B cell (primary cell): ENCODE results near the gene MEX3A. TPM values are rescaled to one million over a fixed set of nuclear protein-coding genes. Genes with fewer than 3 reads are reported as not detected.
"Not testable (repeated sequence)": the region's sequence is repeated elsewhere in the genome, so short reads cannot be mapped to it uniquely, and the experiment has no call there.

Experiments
- ATAC-seq: fragments of 200-7000 bp; cut with Tn5 transposase; one replicate; pipeline ENCODE4 v1.10.0; 2021; ENCODE audit warnings: low read depth, mild to moderate bottlenecking, moderate number of reproducible peaks, moderate library complexity
- CTCF ChIA-PET: fragments of 350-600 bp; sonication (Branson Sonifier 250); formaldehyde crosslinking; loops from one replicate; lab custom pipeline; 2021; ENCODE audit warnings: antibody characterized with exemption, inconsistent platforms; lab: Charles Lee
- POLR2A ChIA-PET: fragments of 350-600 bp; sonication (Branson Sonifier 250); formaldehyde crosslinking; loops from one replicate; lab custom pipeline; 2021; ENCODE audit warnings: antibody characterized with exemption; lab: Charles Lee
- DNase-seq: peaks from one replicate; pipeline ENCODE4 v3.0.0; 2013
- H2AFZ ChIP-seq: 2 replicates; pipeline ENCODE4 v1.6.1; 2012; ENCODE audit warnings: mild to moderate bottlenecking, low read depth, low read length; ENCODE audit not compliant: insufficient read depth, poor library complexity, severe bottlenecking
- H3K27ac ChIP-seq, 2 donors: 1 replicate in 1 of 2; 2 replicates in 1 of 2; pipeline ENCODE4 v1.5.1; 2012 to 2013; ENCODE audit warnings: low read length in 2 of 2, mild to moderate bottlenecking in 2 of 2, moderate library complexity in 1 of 2
- H3K27me3 ChIP-seq, 4 experiments: fragments of 200-600 bp in 1 of 4; sonication (generic) in 1 of 4; replicated peaks in 1 of 4; 1 replicate in 2 of 4; 2 replicates in 2 of 4; pipeline versions ENCODE4 v1.6.1 to v1.7.0; 2013 to 2016; ENCODE audit warnings: low read length in 3 of 4, mild to moderate bottlenecking in 2 of 4, mixed read lengths in 1 of 4, moderate library complexity in 1 of 4; ENCODE audit not compliant: insufficient read depth in 4 of 4, control insufficient read depth in 3 of 4; ENCODE audit errors: control extremely low read depth in 1 of 4
- H3K36me3 ChIP-seq, 2 experiments: replicated peaks in 1 of 2; 1 replicate in 1 of 2; 2 replicates in 1 of 2; pipeline versions ENCODE4 v1.6.1 to v1.7.1; 2013; ENCODE audit warnings: low read length in 1 of 2; ENCODE audit not compliant: insufficient read depth in 2 of 2, control insufficient read depth in 1 of 2; ENCODE audit errors: control extremely low read depth in 1 of 2, extremely low read depth in 1 of 2
- H3K4me1 ChIP-seq, 2 donors: fragments of 200-600 bp in 1 of 2; sonication (generic) in 1 of 2; 1 replicate in 1 of 2; 2 replicates in 1 of 2; pipeline versions ENCODE4 v1.5.1 to v1.6.1; 2013 to 2017; ENCODE audit warnings: low read length in 2 of 2; ENCODE audit not compliant: control insufficient read depth in 2 of 2, insufficient read depth in 2 of 2
- H3K4me2 ChIP-seq: replicated peaks from 2 replicates; pipeline ENCODE3; 2012; ENCODE audit warnings: mild to moderate bottlenecking, low read depth, low read length; ENCODE audit not compliant: poor library complexity, severe bottlenecking
- H3K4me3 ChIP-seq, 5 experiments: fragments of 200-600 bp in 1 of 5; sonication (generic) in 1 of 5; 1 replicate in 3 of 5; 2 replicates in 2 of 5; pipeline versions ENCODE4 v1.5.1 to v1.7.0; 2011 to 2016; ENCODE audit warnings: low read length in 4 of 5, mild to moderate bottlenecking in 4 of 5, low read depth in 2 of 5, control low read depth in 1 of 5, moderate library complexity in 1 of 5; ENCODE audit not compliant: insufficient read depth in 1 of 5; ENCODE audit errors: control extremely low read depth in 1 of 5, extremely low read depth in 1 of 5
- H3K79me2 ChIP-seq: fragments of 200-600 bp; sonication (generic); one replicate; pipeline ENCODE4 v1.6.0; 2016; ENCODE audit warnings: low read length; ENCODE audit not compliant: control insufficient read depth, insufficient read depth
- H3K9ac ChIP-seq: fragments of 200-600 bp; sonication (generic); 2 replicates; pipeline ENCODE4 v1.6.1; 2017; ENCODE audit warnings: mild to moderate bottlenecking, low read length, moderate library complexity
- H3K9me3 ChIP-seq, 3 donors: one replicate each; pipeline versions ENCODE4 v1.6.1 to v1.7.1; 2013; ENCODE audit warnings: low read length in 2 of 3; ENCODE audit not compliant: control insufficient read depth in 2 of 3, insufficient read depth in 1 of 3; ENCODE audit errors: control extremely low read depth in 1 of 3
- H4K20me1 ChIP-seq: 2 replicates; pipeline ENCODE4 v1.6.0; 2012; ENCODE audit warnings: mild to moderate bottlenecking, low read length; ENCODE audit not compliant: insufficient read depth, control insufficient read depth, poor library complexity, severe bottlenecking
- H3K27ac Mint-ChIP-seq: one replicate; pipeline ENCODE4 v1.8.0; 2021; ENCODE audit warnings: mixed read lengths
- H3K27me3 Mint-ChIP-seq: one replicate; pipeline ENCODE4 v1.8.0; 2021; ENCODE audit warnings: mixed read lengths
- H3K4me1 Mint-ChIP-seq: one replicate; pipeline ENCODE4 v1.8.0; 2021; ENCODE audit warnings: mixed read lengths
- H3K4me3 Mint-ChIP-seq: one replicate; pipeline ENCODE4 v1.8.0; 2021; ENCODE audit warnings: mixed read lengths
- H3K9me3 Mint-ChIP-seq: one replicate; pipeline ENCODE4 v1.8.0; 2022; ENCODE audit warnings: mixed read lengths; ENCODE audit not compliant: insufficient read depth
- EZH2 ChIP-seq: IDR thresholded peaks from 2 replicates; pipeline ENCODE4 v1.6.1; 2012; ENCODE audit warnings: borderline replicate concordance, low read depth, mild to moderate bottlenecking, moderate library complexity, low read length; ENCODE audit not compliant: insufficient read depth, poor library complexity, severe bottlenecking
- WGBS: methylation state at CpG from one replicate; pipeline ENCODE4 v1.1.5; 2013; ENCODE audit warnings: missing lambda C conversion rate; ENCODE audit not compliant: insufficient coverage; 5-methylcytosine and 5-hydroxymethylcytosine counted together
- intact Hi-C: fragments of 100-400 bp; cut with micrococcal nuclease; formaldehyde crosslinking; loops from one replicate; pipeline ENCODE4 v1.10.0; 2022
- polyA plus RNA-seq: library from polyadenylated mRNA; depleted of rRNA; stranded (reverse); fragments of >200 nt; gene quantifications from 2 replicates; pipeline ENCODE4 v1.2.3, GENCODE V29; 2012
- total RNA-seq, 2 donors: library from RNA; stranded (reverse); fragments of 120-200 nt in 1 of 2; gene quantifications; 1 replicate in 1 of 2; 2 replicates in 1 of 2; pipeline versions ENCODE4 v1.2.3 to v1.2.4, GENCODE V29; 2013 to 2022
- TF ChIP-seq, protein P1 (sequence below): fragments of 200-600 bp; IDR thresholded peaks from one replicate; pipeline ENCODE4 v1.8.0; 2022; ENCODE audit warnings: antibody characterized with exemption, mild to moderate bottlenecking

Gene MEX3A
- total and polyA plus RNA-seq, 2 donors (not counting 1 experiment from before 2014, with no cell fraction given) = 0.27 to 1.1 TPM

DNA sequence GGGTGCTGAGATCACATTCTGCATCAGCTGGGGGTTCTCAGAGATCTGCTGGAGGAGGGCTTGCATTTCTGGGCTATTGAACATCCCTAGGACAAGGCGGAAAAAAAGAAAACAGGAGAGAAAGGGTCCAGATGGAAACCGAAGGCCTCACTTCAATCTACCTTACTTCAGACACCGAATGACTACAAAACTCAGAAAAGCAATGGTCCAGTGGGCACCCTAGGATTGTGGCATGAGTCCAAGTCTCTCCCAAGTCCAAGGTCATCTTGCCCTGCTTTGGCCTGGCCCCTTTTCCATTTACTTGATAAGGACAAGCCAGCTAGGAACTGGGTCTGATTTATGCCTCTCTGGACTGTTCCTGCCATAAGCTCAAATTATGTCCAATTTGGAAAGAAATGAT is 39.4 kb downstream of the MEX3A start:
- intact Hi-C loops = no loop called here
- CTCF ChIA-PET = no interaction called here

DNA sequence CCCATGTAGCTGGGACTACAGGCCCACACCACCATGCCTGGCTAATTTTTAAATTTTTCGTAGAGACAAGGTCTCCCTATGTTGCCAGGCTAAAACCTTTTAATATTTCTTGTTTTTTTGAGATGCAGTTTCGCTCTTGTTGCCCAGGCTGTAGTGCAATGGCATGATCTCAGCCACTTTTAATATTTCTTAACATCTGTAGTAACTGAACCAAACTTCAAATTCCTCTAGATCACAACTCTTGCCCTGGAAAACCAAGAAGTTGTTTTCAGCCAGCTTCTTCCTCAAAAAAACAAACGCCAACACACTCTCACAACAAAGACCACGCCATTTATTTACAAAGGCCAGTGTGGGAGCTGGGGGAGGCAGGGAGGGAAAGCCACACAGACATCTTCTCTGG is 47.3 kb downstream of the MEX3A start:
- H3K27ac Mint-ChIP-seq, H3K9ac ChIP-seq, H3K27me3 Mint-ChIP-seq, H3K4me2 ChIP-seq, DNase-seq, H3K4me3 Mint-ChIP-seq, H2AFZ ChIP-seq, H3K9me3 Mint-ChIP-seq, H3K27ac ChIP-seq, H3K36me3 ChIP-seq, ATAC-seq, intact Hi-C loops, H3K79me2 ChIP-seq, CTCF ChIA-PET, H3K4me3 ChIP-seq, H4K20me1 ChIP-seq, H3K27me3 ChIP-seq, H3K4me1 Mint-ChIP-seq, H3K4me1 ChIP-seq, POLR2A ChIA-PET, H3K9me3 ChIP-seq: not testable (repeated sequence)
- 100% methylated on average over 1 of the region's 4 CpGs for WGBS

More for the DNA sequence above, 39.4 kb downstream of the MEX3A start:
- no peaks in the 10 kb centered on the region for H3K4me1 ChIP-seq
- no peak overlapping the region for H3K27ac ChIP-seq
- DNase-seq (no peak), ATAC-seq (no peak)
- 100% methylated on average over 3 of the region's 3 CpGs for WGBS
- no peak overlapping the region for H3K9ac ChIP-seq
- no peaks in the 10 kb centered on the region for H3K27me3 ChIP-seq
- H3K4me2 ChIP-seq = no peak overlapping the region
- no peaks in the 10 kb centered on the region for H4K20me1 ChIP-seq
- H3K4me3 Mint-ChIP-seq = no peak overlapping the region
- no peaks in the 10 kb centered on the region for H3K79me2 ChIP-seq
- no peak overlapping the region for H2AFZ ChIP-seq
- no peaks in the 10 kb centered on the region for H3K9me3 ChIP-seq
- no peaks in the 10 kb centered on the region for H3K27me3 Mint-ChIP-seq
- H3K4me1 Mint-ChIP-seq = no peaks in the 10 kb centered on the region
- no peak for TF ChIP-seq EZH2
- TF ChIP-seq, protein P1, sequence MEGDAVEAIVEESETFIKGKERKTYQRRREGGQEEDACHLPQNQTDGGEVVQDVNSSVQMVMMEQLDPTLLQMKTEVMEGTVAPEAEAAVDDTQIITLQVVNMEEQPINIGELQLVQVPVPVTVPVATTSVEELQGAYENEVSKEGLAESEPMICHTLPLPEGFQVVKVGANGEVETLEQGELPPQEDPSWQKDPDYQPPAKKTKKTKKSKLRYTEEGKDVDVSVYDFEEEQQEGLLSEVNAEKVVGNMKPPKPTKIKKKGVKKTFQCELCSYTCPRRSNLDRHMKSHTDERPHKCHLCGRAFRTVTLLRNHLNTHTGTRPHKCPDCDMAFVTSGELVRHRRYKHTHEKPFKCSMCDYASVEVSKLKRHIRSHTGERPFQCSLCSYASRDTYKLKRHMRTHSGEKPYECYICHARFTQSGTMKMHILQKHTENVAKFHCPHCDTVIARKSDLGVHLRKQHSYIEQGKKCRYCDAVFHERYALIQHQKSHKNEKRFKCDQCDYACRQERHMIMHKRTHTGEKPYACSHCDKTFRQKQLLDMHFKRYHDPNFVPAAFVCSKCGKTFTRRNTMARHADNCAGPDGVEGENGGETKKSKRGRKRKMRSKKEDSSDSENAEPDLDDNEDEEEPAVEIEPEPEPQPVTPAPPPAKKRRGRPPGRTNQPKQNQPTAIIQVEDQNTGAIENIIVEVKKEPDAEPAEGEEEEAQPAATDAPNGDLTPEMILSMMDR = no peak
- peaks cover 1 to 28% of the 10 kb centered on the region in 2 experiments for H3K36me3 ChIP-seq
- H3K9me3 Mint-ChIP-seq = no peaks in the 10 kb centered on the region
- POLR2A ChIA-PET = no interaction called here
- no peak overlapping the region for H3K27ac Mint-ChIP-seq
- H3K4me3 ChIP-seq = no peak overlapping the region
